ENCODE results near the gene CEMIP. TPM values are rescaled to one million over a fixed set of nuclear protein-coding genes. Genes with fewer than 3 reads are reported as not detected.

Gene CEMIP
- total and polyA plus RNA-seq, 2 of the 8 experiments (the other 6 are each of a cell fraction or from before 2014, with no cell fraction given), result 0.11 to 0.60 TPM

DNA sequence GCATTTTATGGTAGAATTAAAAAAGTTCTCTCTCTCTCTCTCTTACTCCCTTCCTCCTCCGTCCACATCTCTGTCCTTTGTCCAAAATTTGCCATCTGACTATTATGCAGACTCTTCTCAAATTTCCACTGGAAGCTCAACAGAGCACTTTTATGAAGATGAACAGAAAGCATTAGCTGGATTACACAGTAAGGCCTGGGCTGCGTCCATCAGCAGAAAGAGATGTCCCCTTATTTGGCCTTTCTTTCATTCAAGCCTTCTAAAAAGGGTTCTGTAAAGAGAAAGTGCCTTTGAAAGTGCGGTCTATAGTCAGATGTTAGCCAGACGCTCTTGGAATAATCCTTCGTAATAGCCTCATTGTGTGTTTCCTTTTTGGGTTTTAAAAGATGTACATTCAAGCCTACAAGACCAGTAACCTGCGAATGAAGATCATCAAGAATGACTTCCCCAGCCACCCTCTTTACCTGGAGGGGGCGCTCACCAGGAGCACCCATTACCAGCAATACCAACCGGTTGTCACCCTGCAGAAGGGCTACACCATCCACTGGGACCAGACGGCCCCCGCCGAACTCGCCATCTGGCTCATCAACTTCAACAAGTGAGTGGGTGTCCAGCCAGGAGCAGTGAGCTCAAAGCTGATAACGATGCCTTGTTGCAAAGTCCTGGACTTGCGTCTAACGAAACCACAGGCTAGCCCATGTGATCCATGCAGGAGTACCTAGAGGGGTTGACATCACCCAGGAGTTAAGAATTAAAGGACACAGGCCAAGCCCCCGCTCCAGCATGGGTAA lies 157.3 kb downstream of the CEMIP start:
- Histone ChIP-seq H3K36me3 (ENCODE audit: control insufficient read depth in 2 of 4, insufficient read depth in 4 of 4, low read length in 3 of 4) (peaks cover 0 to 1% (median 0%) of the 10 kb centered on the region in 4 experiments; a peak in 3 of 8 replicates), H3K9ac (replicated peaks in 1 of 4; ENCODE audit: extremely low read depth in 1 of 4, low read depth in 3 of 4, low read length in 3 of 4) (no peak overlapping the region), H3K18ac (ENCODE audit: extremely low read depth, low read length) (no peak overlapping the region), H4K5ac (ENCODE audit: insufficient read length, low read depth, low read length) (no peak overlapping the region), H2BK20ac (ENCODE audit: low read length) (no peak overlapping the region), H4K91ac (replicated peaks; ENCODE audit: insufficient read length, low read length) (no peak overlapping the region), H3K79me2 (ENCODE audit: control insufficient read depth in 1 of 2, insufficient read depth in 2 of 2, low read length in 2 of 2) (no peaks in the 10 kb centered on the region), H3K27ac (ENCODE audit: low read depth, low read length) (no peak overlapping the region), H3K4ac (replicated peaks; ENCODE audit: insufficient read length, low read depth, low read length) (no peak overlapping the region), H2AK5ac (ENCODE audit: low read depth, low read length) (no peak overlapping the region), H4K20me1 (replicated peaks in 1 of 2; ENCODE audit: control insufficient read depth in 1 of 2, insufficient read depth in 2 of 2, low read length in 2 of 2) (no peaks in the 10 kb centered on the region), H3K4me1 (replicated peaks in 1 of 4; ENCODE audit: control insufficient read depth in 3 of 4, insufficient read depth in 4 of 4, low read length in 3 of 4) (peaks cover 0 to 2% (median 0%) of the 10 kb centered on the region in 4 experiments; a peak in 1 of 7 replicates), H3K4me2 (ENCODE audit: insufficient read depth in 1 of 2, low read depth in 2 of 2, low read length in 2 of 2) (no peak overlapping the region), H3K14ac (ENCODE audit: insufficient read length) (no peak overlapping the region), H3K23ac (ENCODE audit: insufficient read length) (no peak overlapping the region), H4K8ac (ENCODE audit: extremely low read depth, insufficient read depth, low read length) (no peak overlapping the region), H2AFZ (ENCODE audit: low read length) (no peak overlapping the region), H3K79me1 (ENCODE audit: low read depth, low read length) (no peaks in the 10 kb centered on the region), H2BK120ac (replicated peaks; ENCODE audit: low read depth, low read length) (no peak overlapping the region), H3K23me2 (ENCODE audit: low read depth, low read length) (no peaks in the 10 kb centered on the region; the same call in 1 of the 2 replicates), H3K27me3 (replicated peaks in 1 of 4; ENCODE audit: control insufficient read depth in 3 of 4, extremely low read depth in 1 of 4, insufficient read depth in 3 of 4, low read length in 3 of 4) (no peaks in the 10 kb centered on the region), H2BK12ac (ENCODE audit: low read depth, low read length) (no peak overlapping the region), H3K9me3 (ENCODE audit: insufficient read depth in 2 of 2, low read depth in 1 of 2, low read length in 1 of 2) (no peaks in the 10 kb centered on the region), H3K4me3 (ENCODE audit: extremely low read depth in 1 of 4, insufficient read depth in 2 of 4, low read depth in 3 of 4, low read length in 4 of 4) (no peak overlapping the region), H2BK5ac (ENCODE audit: low read depth, low read length) (no peak overlapping the region), H2BK15ac (ENCODE audit: low read length) (no peak overlapping the region), H3K56ac (replicated peaks; ENCODE audit: insufficient read length, low read depth, low read length) (no peak overlapping the region)
- no peak for FAIRE-seq
- CTCF ChIA-PET (ENCODE audit: partially characterized antibody), result interaction anchor here (0.6 to 2.5 kb wide), 7 partner anchors 12 to 972 kb away, joined by 3 to 12 read pairs (median 4); no protein-coding TSS in a partner anchor
- peak; percentile 16 to 38 (median 21); a peak in 3 of 4 replicates for TF ChIP-seq CTCF (IDR thresholded peaks at IDR 0.05; ENCODE audit: control extremely low read depth in 1 of 3, insufficient read depth in 1 of 3, low read depth in 1 of 3, low read length in 3 of 3)
- no peak for TF ChIP-seq HDAC2 (IDR thresholded peaks at IDR 0.05; ENCODE audit: borderline replicate concordance in 1 of 2, low read depth in 2 of 2, low read length in 2 of 2)
- POLR2A ChIA-PET (ENCODE audit: partially characterized antibody), result no interaction called here
- 93% methylated on average over 16 of the region's 16 CpGs; no CpG with 5 or more reads in 1 of the 2 experiments for WGBS, 2 experiments (ENCODE audit: extremely low coverage in 1 of 2, insufficient coverage in 1 of 2, insufficient read length in 1 of 2, insufficient replicate concordance in 2 of 2, low coverage in 1 of 2, low lambda C conversion rate in 2 of 2, missing lambda C conversion rate in 1 of 2)
- no peak for DNase-seq (ENCODE audit: low read depth in 1 of 2, low spot score in 2 of 2)
